SK-N-SH (cell line): Measurements from ENCODE around the gene SP2. TPM values are rescaled to one million over a fixed set of nuclear protein-coding genes. Genes with fewer than 3 reads are reported as not detected.

ENCODE experiments used
- CTCF ChIA-PET: fragments of 300-600, 350-600 bp; formaldehyde crosslinking; extraction: SDS; loops from one replicate; lab custom pipeline; 2021; lab: Yijun Ruan, JAX
- POLR2A ChIA-PET: fragments of 350-600 bp; sonication (Branson Sonifier 250); formaldehyde crosslinking; extraction: SDS; loops from one replicate; lab custom pipeline; 2020; ENCODE audit warnings: antibody characterized with exemption, inconsistent platforms; lab: Yijun Ruan, JAX
- DNase-seq: peaks from one replicate; pipeline ENCODE4 v3.0.0; 2012
- H2AFZ ChIP-seq: fragments of 200-600 bp; sonication (generic); 2 replicates; pipeline ENCODE4 v1.8.1; 2016; ENCODE audit warnings: antibody characterized with exemption, mild to moderate bottlenecking, low read depth
- H3F3A ChIP-seq: fragments of 200-600 bp; sonication (generic); replicated peaks from 2 replicates; pipeline ENCODE3; 2016; ENCODE audit warnings: antibody characterized with exemption, mild to moderate bottlenecking; ENCODE audit not compliant: insufficient read depth
- H3K27ac ChIP-seq, 2 experiments: fragments of 200-500 bp in 1 of 2; fragments of 200-600 bp in 1 of 2; sonication (Bioruptor generic) in 1 of 2; sonication (generic), shearing (Covaris generic) in 1 of 2; 2 replicates each; pipeline versions ENCODE4 v1.5.1 to v1.6.1; 2014 to 2016; ENCODE audit warnings: low read depth in 2 of 2, inconsistent platforms in 1 of 2, low read length in 1 of 2, mild to moderate bottlenecking in 1 of 2, mixed read lengths in 1 of 2
- H3K27me3 ChIP-seq: fragments of 200-600 bp; sonication (generic), shearing (Covaris generic); 2 replicates; pipeline ENCODE4 v1.6.1; 2016; ENCODE audit warnings: mixed run types; ENCODE audit not compliant: insufficient read depth
- H3K36me3 ChIP-seq, 2 experiments: fragments of 200-500 bp in 1 of 2; fragments of 200-600 bp in 1 of 2; sonication (Bioruptor generic) in 1 of 2; sonication (generic) in 1 of 2; replicated peaks in 1 of 2; 2 replicates each; pipeline versions ENCODE3 to v1.5.1; 2014 to 2016; ENCODE audit warnings: low read length in 1 of 2, mild to moderate bottlenecking in 1 of 2; ENCODE audit not compliant: insufficient read depth in 2 of 2, control insufficient read depth in 1 of 2
- H3K4me1 ChIP-seq, 2 experiments: fragments of 200-500 bp in 1 of 2; fragments of 200-600 bp in 1 of 2; sonication (Bioruptor generic) in 1 of 2; sonication (generic), shearing (Covaris generic) in 1 of 2; 2 replicates each; pipeline versions ENCODE4 v1.5.1 to v1.6.1; 2014 to 2016; ENCODE audit warnings: low read depth in 1 of 2, low read length in 1 of 2, mixed run types in 1 of 2; ENCODE audit not compliant: insufficient read depth in 2 of 2, control insufficient read depth in 1 of 2
- H3K4me2 ChIP-seq: fragments of 200-600 bp; sonication (generic), shearing (Covaris generic); 2 replicates; pipeline ENCODE4 v1.6.1; 2017; ENCODE audit warnings: mixed run types
- H3K4me3 ChIP-seq, 2 experiments: fragments of 200-500 bp in 1 of 2; fragments of 200-600 bp in 1 of 2; sonication (Bioruptor generic) in 1 of 2; sonication (generic), shearing (Covaris generic) in 1 of 2; 2 replicates each; pipeline versions ENCODE4 v1.5.1 to v1.8.1; 2014 to 2016; ENCODE audit warnings: low read depth in 2 of 2, inconsistent platforms in 1 of 2, low read length in 1 of 2, mild to moderate bottlenecking in 1 of 2, mixed read lengths in 1 of 2, moderate library complexity in 1 of 2
- H3K79me2 ChIP-seq: fragments of 200-600 bp; sonication (generic); 2 replicates; pipeline ENCODE4 v1.8.1; 2017; ENCODE audit warnings: mild to moderate bottlenecking; ENCODE audit not compliant: insufficient read depth
- H3K9ac ChIP-seq: fragments of 200-600 bp; sonication (generic); 2 replicates; pipeline ENCODE4 v1.6.1; 2017; ENCODE audit warnings: mixed run types
- H3K9me2 ChIP-seq: fragments of 200-600 bp; sonication (generic); 2 replicates; pipeline ENCODE4 v1.6.1; 2017; ENCODE audit warnings: mixed run types
- H3K9me3 ChIP-seq: fragments of 200-600 bp; sonication (generic); 2 replicates; pipeline ENCODE4 v1.6.1; 2017; ENCODE audit warnings: mixed run types, mild to moderate bottlenecking, moderate library complexity
- H4K20me1 ChIP-seq: fragments of 200-600 bp; sonication (generic); 2 replicates; pipeline ENCODE4 v1.6.1; 2017; ENCODE audit warnings: mild to moderate bottlenecking, mixed run types; ENCODE audit not compliant: insufficient read depth
- CHD2 ChIP-seq: fragments of 150-350 bp; IDR thresholded peaks from 2 replicates; pipeline ENCODE4 v1.6.1; 2018; ENCODE audit warnings: low read length; ENCODE audit not compliant: partially characterized antibody
- ELF1 ChIP-seq: IDR thresholded peaks from 2 replicates; pipeline ENCODE4 v1.4.0; 2012
- EP300 ChIP-seq, 2 experiments: IDR thresholded peaks; 2 replicates each; pipeline versions ENCODE4 v1.4.0 to v1.6.1; 2012; ENCODE audit warnings: borderline replicate concordance in 1 of 2, low read depth in 1 of 2, low read length in 1 of 2
- EZH2phosphoT487 ChIP-seq: fragments of 200-600 bp; sonication (generic); IDR thresholded peaks from 2 replicates; pipeline ENCODE4 v1.6.1; 2017; ENCODE audit warnings: low read depth, mixed run types, mild to moderate bottlenecking, antibody characterized with exemption, moderate library complexity, borderline replicate concordance
- FOSL2 ChIP-seq: IDR thresholded peaks from 2 replicates; pipeline ENCODE4 v1.4.0; 2012; ENCODE audit warnings: low read depth, mild to moderate bottlenecking, moderate library complexity, borderline replicate concordance
- FOXJ3 ChIP-seq: sonication (generic); formaldehyde crosslinking; IDR thresholded peaks from 2 replicates; pipeline ENCODE4 v1.5.1; 2020; ENCODE audit warnings: mild to moderate bottlenecking, missing genetic modification reagents
- GABPA ChIP-seq: IDR thresholded peaks from 2 replicates; pipeline ENCODE4 v1.4.0; 2012; ENCODE audit warnings: low read depth, mild to moderate bottlenecking
- JUND ChIP-seq: IDR thresholded peaks from 2 replicates; pipeline ENCODE4 v1.4.0; 2012
- MEF2A ChIP-seq: IDR thresholded peaks from 2 replicates; pipeline ENCODE4 v1.4.0; 2012; ENCODE audit warnings: low read depth, borderline replicate concordance
- MXI1 ChIP-seq: IDR thresholded peaks from 2 replicates; pipeline ENCODE4 v1.6.1; 2012; ENCODE audit warnings: mild to moderate bottlenecking, low read depth, low read length, improper control_type of control experiment
- NFIC ChIP-seq: IDR thresholded peaks from 2 replicates; pipeline ENCODE4 v1.4.0; 2012; ENCODE audit warnings: borderline replicate concordance
- NRF1 ChIP-seq: IDR thresholded peaks from 2 replicates; pipeline ENCODE4 v1.6.1; 2012; ENCODE audit warnings: low read depth, mild to moderate bottlenecking, low read length
- RCOR1 ChIP-seq: fragments of 150-350 bp; IDR thresholded peaks from 2 replicates; pipeline ENCODE4 v1.6.1; 2017; ENCODE audit warnings: antibody characterized with exemption, low read length
- RXRA ChIP-seq: IDR thresholded peaks from 2 replicates; pipeline ENCODE4 v1.4.0; 2012; ENCODE audit warnings: low read depth, mild to moderate bottlenecking, borderline replicate concordance
- SIN3A ChIP-seq: IDR thresholded peaks from 2 replicates; pipeline ENCODE4 v1.6.1; 2012; ENCODE audit warnings: low read depth, mild to moderate bottlenecking, low read length, moderate library complexity, borderline replicate concordance
- TCF12 ChIP-seq: IDR thresholded peaks from 2 replicates; pipeline ENCODE4 v1.4.0; 2012
- WGBS: methylation state at CpG from one replicate; pipeline ENCODE4 v1.1.6; 2017; ENCODE audit warnings: low lambda C conversion rate; 5-methylcytosine and 5-hydroxymethylcytosine counted together
- polyA plus RNA-seq, 3 experiments: library from polyadenylated mRNA; depleted of rRNA; stranded (reverse); fragments of >200 nt; gene quantifications; 2 replicates each; pipeline ENCODE4 v1.2.3, GENCODE V29; 2012
- TF ChIP-seq, protein P1 (sequence below): fragments of 150-350 bp; IDR thresholded peaks from 2 replicates; pipeline ENCODE4 v1.6.1; 2016; ENCODE audit warnings: mild to moderate bottlenecking, low read depth, low read length
- TF ChIP-seq, protein P2 (sequence below): IDR thresholded peaks from 2 replicates; pipeline ENCODE4 v1.4.0; 2012; ENCODE audit warnings: low read depth, borderline replicate concordance
- TF ChIP-seq, protein P3 (sequence below): IDR thresholded peaks from 2 replicates; pipeline ENCODE4; 2012

SP2 gene
- polyA plus RNA-seq, 1 of the 3 experiments (the other 2 are of a cell fraction), result 16.7 TPM

- CTCF ChIA-PET, result interaction anchor here (1.0 to 9.4 kb wide), 2 partner anchors 19 to 21 kb away, joined by 3 to 108 read pairs; no protein-coding TSS in a partner anchor
- Histone ChIP-seq H3K27ac (no peak overlapping the region), H3K9ac (no peak overlapping the region), H3K4me2 (no peak overlapping the region), H3K9me2 (no peaks in the 10 kb centered on the region), H3K9me3 (no peaks in the 10 kb centered on the region), H4K20me1 (no peaks in the 10 kb centered on the region), H3K79me2 (no peaks in the 10 kb centered on the region), H3K27me3 (peaks cover 35% of the 10 kb centered on the region), H3K4me3 (no peak overlapping the region), H3F3A (no peaks in the 10 kb centered on the region), H3K36me3 (no peaks in the 10 kb centered on the region), H2AFZ (no peak overlapping the region), H3K4me1 (peaks cover 0 to 5% of the 10 kb centered on the region in 2 experiments; a peak in 1 of 4 replicates)
- POLR2A ChIA-PET, result no interaction called here
- no peak for DNase-seq
- TF ChIP-seq RCOR1 (no peak), JUND (no peak), RXRA (no peak), FOSL2 (no peak), MEF2A (no peak), FOXJ3 (no peak), TCF12 (no peak), NRF1 (no peak), MXI1 (no peak), EZH2phosphoT487 (no peak), GABPA (no peak), SIN3A (no peak), NFIC (no peak), CHD2 (no peak), EP300 (IDR thresholded peaks at IDR 0.05; ENCODE audit: borderline replicate concordance in 1 of 2, low read depth in 1 of 2, low read length in 1 of 2) (no peak), ELF1 (no peak)
- TF ChIP-seq, protein P1, sequence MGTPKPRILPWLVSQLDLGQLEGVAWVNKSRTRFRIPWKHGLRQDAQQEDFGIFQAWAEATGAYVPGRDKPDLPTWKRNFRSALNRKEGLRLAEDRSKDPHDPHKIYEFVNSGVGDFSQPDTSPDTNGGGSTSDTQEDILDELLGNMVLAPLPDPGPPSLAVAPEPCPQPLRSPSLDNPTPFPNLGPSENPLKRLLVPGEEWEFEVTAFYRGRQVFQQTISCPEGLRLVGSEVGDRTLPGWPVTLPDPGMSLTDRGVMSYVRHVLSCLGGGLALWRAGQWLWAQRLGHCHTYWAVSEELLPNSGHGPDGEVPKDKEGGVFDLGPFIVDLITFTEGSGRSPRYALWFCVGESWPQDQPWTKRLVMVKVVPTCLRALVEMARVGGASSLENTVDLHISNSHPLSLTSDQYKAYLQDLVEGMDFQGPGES, result no peak
- TF ChIP-seq, protein P2, sequence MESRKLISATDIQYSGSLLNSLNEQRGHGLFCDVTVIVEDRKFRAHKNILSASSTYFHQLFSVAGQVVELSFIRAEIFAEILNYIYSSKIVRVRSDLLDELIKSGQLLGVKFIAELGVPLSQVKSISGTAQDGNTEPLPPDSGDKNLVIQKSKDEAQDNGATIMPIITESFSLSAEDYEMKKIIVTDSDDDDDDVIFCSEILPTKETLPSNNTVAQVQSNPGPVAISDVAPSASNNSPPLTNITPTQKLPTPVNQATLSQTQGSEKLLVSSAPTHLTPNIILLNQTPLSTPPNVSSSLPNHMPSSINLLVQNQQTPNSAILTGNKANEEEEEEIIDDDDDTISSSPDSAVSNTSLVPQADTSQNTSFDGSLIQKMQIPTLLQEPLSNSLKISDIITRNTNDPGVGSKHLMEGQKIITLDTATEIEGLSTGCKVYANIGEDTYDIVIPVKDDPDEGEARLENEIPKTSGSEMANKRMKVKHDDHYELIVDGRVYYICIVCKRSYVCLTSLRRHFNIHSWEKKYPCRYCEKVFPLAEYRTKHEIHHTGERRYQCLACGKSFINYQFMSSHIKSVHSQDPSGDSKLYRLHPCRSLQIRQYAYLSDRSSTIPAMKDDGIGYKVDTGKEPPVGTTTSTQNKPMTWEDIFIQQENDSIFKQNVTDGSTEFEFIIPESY, result no peak
- TF ChIP-seq, protein P3, sequence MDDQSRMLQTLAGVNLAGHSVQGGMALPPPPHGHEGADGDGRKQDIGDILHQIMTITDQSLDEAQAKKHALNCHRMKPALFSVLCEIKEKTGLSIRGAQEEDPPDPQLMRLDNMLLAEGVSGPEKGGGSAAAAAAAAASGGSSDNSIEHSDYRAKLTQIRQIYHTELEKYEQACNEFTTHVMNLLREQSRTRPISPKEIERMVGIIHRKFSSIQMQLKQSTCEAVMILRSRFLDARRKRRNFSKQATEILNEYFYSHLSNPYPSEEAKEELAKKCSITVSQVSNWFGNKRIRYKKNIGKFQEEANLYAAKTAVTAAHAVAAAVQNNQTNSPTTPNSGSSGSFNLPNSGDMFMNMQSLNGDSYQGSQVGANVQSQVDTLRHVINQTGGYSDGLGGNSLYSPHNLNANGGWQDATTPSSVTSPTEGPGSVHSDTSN, result no peak
- WGBS, result 62% methylated on average over 20 of the region's 20 CpGs
Measured at GRCh38 chr17:47866941-47867340, 29.1 kb upstream of the SP2 start.
